Mesothelial cell of epicardium (in vitro differentiated cells): ENCODE measurements around the gene SHROOM3. TPM values are rescaled to one million over a fixed set of nuclear protein-coding genes. Genes with fewer than 3 reads are reported as not detected.

ENCODE experiments used
- DNase-seq, 2 experiments: peaks; one replicate each; pipeline ENCODE4 v3.0.0; 2021; ENCODE audit warnings: low spot score in 2 of 2; ENCODE audit not compliant: unreplicated experiment in 2 of 2
- H3K27ac Mint-ChIP-seq: 2 replicates; pipeline ENCODE4 v1.8.0; 2021; ENCODE audit warnings: mixed read lengths
- H3K27me3 Mint-ChIP-seq: 2 replicates; pipeline ENCODE4 v1.8.0; 2021; ENCODE audit warnings: low read depth, mixed read lengths
- H3K36me3 Mint-ChIP-seq: 2 replicates; pipeline ENCODE4 v1.8.0; 2021; ENCODE audit warnings: mixed read lengths
- H3K4me1 Mint-ChIP-seq: 2 replicates; pipeline ENCODE4 v1.8.0; 2021; ENCODE audit warnings: mixed read lengths
- H3K4me3 Mint-ChIP-seq: 2 replicates; pipeline ENCODE4 v1.8.0; 2021; ENCODE audit warnings: mild to moderate bottlenecking, moderate library complexity, mixed read lengths
- H3K9me3 Mint-ChIP-seq: 2 replicates; pipeline ENCODE4 v1.8.0; 2021; ENCODE audit warnings: mixed read lengths
- total RNA-seq: library from RNA; stranded (reverse); gene quantifications from 3 replicates; pipeline ENCODE4 v1.2.1, GENCODE V29; 2021
- TF ChIP-seq, protein P1 (sequence below): fragments of 200-600 bp; sonication (generic); IDR thresholded peaks from one replicate; pipeline ENCODE4 v1.5.0; 2021; ENCODE audit warnings: antibody characterized with exemption; ENCODE audit not compliant: unreplicated experiment

SHROOM3 gene
- total RNA-seq, 1 donor from 2014 or later, result 62.7 TPM

DNA sequence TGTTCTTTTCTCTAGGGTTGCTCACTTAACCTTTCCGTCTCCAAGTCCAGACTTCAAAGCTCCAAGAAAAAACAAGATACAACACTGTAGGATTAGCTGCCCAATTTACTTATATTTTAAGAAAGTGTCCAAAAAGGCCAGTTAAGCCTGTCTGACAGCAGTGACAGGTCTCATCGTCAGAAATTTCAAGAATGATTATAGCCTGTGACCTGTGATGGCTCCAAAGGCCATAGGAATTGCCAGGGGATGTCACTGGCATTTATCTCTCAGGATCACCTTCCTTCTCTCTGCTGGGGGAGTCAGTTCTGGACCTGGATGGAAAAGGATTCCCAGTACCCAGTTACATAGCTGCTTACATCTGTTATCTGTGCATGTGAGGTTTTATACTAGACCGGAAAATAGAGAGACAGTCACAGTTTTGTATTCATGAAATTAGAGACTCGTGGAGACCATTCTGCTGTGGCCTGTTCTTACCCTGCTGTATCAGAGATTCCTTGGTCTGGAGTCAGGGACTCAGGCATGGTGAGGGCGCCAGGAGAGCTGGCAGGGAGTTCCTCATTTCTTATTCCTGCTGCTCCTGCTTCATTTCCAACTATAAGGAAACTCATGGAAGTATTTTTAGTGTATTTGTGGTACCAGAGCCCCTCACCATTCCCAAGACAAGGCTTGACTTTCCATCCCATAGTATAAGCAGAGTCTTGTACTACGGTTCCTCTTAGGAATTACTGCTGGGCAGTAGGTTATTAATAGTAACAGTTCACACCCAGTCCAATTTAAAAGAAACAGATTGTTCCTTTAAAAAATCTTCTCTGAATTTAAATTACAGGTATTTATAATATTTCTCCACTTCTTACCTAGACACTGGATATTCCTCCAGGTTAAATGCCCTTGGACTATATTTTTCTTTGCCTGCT is 220.8 kb downstream of the SHROOM3 start:
- TF ChIP-seq, protein P1, sequence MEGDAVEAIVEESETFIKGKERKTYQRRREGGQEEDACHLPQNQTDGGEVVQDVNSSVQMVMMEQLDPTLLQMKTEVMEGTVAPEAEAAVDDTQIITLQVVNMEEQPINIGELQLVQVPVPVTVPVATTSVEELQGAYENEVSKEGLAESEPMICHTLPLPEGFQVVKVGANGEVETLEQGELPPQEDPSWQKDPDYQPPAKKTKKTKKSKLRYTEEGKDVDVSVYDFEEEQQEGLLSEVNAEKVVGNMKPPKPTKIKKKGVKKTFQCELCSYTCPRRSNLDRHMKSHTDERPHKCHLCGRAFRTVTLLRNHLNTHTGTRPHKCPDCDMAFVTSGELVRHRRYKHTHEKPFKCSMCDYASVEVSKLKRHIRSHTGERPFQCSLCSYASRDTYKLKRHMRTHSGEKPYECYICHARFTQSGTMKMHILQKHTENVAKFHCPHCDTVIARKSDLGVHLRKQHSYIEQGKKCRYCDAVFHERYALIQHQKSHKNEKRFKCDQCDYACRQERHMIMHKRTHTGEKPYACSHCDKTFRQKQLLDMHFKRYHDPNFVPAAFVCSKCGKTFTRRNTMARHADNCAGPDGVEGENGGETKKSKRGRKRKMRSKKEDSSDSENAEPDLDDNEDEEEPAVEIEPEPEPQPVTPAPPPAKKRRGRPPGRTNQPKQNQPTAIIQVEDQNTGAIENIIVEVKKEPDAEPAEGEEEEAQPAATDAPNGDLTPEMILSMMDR, result no peak
- H3K27me3 Mint-ChIP-seq, result no peaks in the 10 kb centered on the region
- no peak for DNase-seq
- H3K36me3 Mint-ChIP-seq, result no peaks in the 10 kb centered on the region
- H3K27ac Mint-ChIP-seq, result peak overlapping the region; percentile 57
- peaks cover 28% of the 10 kb centered on the region for H3K4me1 Mint-ChIP-seq
- H3K9me3 Mint-ChIP-seq, result no peaks in the 10 kb centered on the region
- H3K4me3 Mint-ChIP-seq, result no peak overlapping the region

- H3K9me3 Mint-ChIP-seq, result no peaks in the 10 kb centered on the region
- DNase-seq, result no peak
- H3K4me1 Mint-ChIP-seq, result peaks cover 25% of the 10 kb centered on the region
- TF ChIP-seq, protein P1, result no peak
- no peak overlapping the region for H3K4me3 Mint-ChIP-seq
- no peak overlapping the region for H3K27ac Mint-ChIP-seq
- no peaks in the 10 kb centered on the region for H3K27me3 Mint-ChIP-seq
- no peaks in the 10 kb centered on the region for H3K36me3 Mint-ChIP-seq
Observed at GRCh38 chr4:76657443-76657842, 222.4 kb downstream of the SHROOM3 start.

GRCh38 chr4:76658231-76659102 is 223.4 kb downstream of the SHROOM3 start:
- Mint-ChIP-seq H3K36me3 (no peaks in the 10 kb centered on the region), H3K4me3 (no peak overlapping the region), H3K27ac (peak overlapping the region; percentile 52), H3K27me3 (no peaks in the 10 kb centered on the region), H3K9me3 (no peaks in the 10 kb centered on the region), H3K4me1 (peaks cover 25% of the 10 kb centered on the region)
- no peak for DNase-seq
- TF ChIP-seq, protein P1, result no peak

GRCh38 chr4:76659103-76659490 is 224.1 kb downstream of the SHROOM3 start:
- no peaks in the 10 kb centered on the region for H3K27me3 Mint-ChIP-seq

DNA sequence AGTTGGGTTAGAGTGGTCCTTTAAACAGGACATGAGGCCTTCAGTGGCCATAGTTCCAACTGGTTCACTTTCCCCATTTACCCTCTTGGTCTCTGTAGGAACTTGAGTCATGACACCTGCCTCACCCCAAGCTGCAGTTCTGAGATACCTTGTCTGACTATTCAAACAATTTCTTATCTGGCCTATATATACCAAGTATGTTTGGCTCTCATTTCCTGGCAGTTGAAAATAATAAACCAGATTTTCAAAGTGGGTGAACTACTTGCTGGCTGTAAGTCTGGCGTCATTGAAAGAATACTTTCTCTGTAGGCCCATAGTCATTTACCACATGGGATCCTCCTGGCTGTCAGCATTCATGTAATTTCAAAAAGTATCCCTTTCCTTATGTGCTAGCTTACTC is 228.8 kb downstream of the SHROOM3 start:
- H3K27me3 Mint-ChIP-seq, result no peaks in the 10 kb centered on the region
- no peak for DNase-seq
- no peak overlapping the region for H3K27ac Mint-ChIP-seq
- TF ChIP-seq, protein P1, result no peak
- H3K9me3 Mint-ChIP-seq, result no peaks in the 10 kb centered on the region
- peaks cover 2% of the 10 kb centered on the region for H3K36me3 Mint-ChIP-seq
- peaks cover 7% of the 10 kb centered on the region for H3K4me1 Mint-ChIP-seq
- H3K4me3 Mint-ChIP-seq, result no peak overlapping the region

More at GRCh38 chr4:76659103-76659490, 224.1 kb downstream of the SHROOM3 start:
- TF ChIP-seq, protein P1, result no peak
- Mint-ChIP-seq H3K4me1 (peaks cover 25% of the 10 kb centered on the region), H3K4me3 (no peak overlapping the region), H3K36me3 (no peaks in the 10 kb centered on the region), H3K9me3 (no peaks in the 10 kb centered on the region), H3K27ac (peak overlapping the region; percentile 10)
- DNase-seq, result no peak
